Duodenal mucosa (tissue), 2 donors: ENCODE results near the gene HCRTR1.

Experiments
- H3K27ac ChIP-seq: one replicate; pipeline ENCODE4 v1.7.0; 2013; ENCODE audit warnings: low read depth, low read length
- H3K27me3 ChIP-seq, 2 donors: one replicate each; pipeline ENCODE4 v1.7.0; 2013; ENCODE audit warnings: low read length in 2 of 2, control low read depth in 1 of 2; ENCODE audit not compliant: insufficient read depth in 2 of 2, control insufficient read depth in 1 of 2
- H3K36me3 ChIP-seq, 2 donors: one replicate each; pipeline ENCODE4 v1.7.0; 2013; ENCODE audit warnings: low read length in 2 of 2, control low read depth in 1 of 2; ENCODE audit not compliant: insufficient read depth in 2 of 2, control insufficient read depth in 1 of 2
- H3K4me1 ChIP-seq, 2 donors: one replicate each; pipeline ENCODE4 v1.7.0; 2013; ENCODE audit warnings: low read length in 2 of 2, control low read depth in 1 of 2; ENCODE audit not compliant: insufficient read depth in 2 of 2, control insufficient read depth in 1 of 2
- H3K4me3 ChIP-seq, 2 donors: one replicate each; pipeline ENCODE4 v1.7.0; 2013; ENCODE audit warnings: low read length in 2 of 2, low read depth in 1 of 2
- H3K9ac ChIP-seq, 2 donors: one replicate each; pipeline ENCODE4 v1.7.0; 2013; ENCODE audit warnings: low read length in 2 of 2, low read depth in 1 of 2
- H3K9me3 ChIP-seq, 2 donors: one replicate each; pipeline ENCODE4 v1.7.0; 2013; ENCODE audit warnings: low read length in 2 of 2, control low read depth in 1 of 2; ENCODE audit not compliant: control insufficient read depth in 1 of 2

Gene HCRTR1

DNA sequence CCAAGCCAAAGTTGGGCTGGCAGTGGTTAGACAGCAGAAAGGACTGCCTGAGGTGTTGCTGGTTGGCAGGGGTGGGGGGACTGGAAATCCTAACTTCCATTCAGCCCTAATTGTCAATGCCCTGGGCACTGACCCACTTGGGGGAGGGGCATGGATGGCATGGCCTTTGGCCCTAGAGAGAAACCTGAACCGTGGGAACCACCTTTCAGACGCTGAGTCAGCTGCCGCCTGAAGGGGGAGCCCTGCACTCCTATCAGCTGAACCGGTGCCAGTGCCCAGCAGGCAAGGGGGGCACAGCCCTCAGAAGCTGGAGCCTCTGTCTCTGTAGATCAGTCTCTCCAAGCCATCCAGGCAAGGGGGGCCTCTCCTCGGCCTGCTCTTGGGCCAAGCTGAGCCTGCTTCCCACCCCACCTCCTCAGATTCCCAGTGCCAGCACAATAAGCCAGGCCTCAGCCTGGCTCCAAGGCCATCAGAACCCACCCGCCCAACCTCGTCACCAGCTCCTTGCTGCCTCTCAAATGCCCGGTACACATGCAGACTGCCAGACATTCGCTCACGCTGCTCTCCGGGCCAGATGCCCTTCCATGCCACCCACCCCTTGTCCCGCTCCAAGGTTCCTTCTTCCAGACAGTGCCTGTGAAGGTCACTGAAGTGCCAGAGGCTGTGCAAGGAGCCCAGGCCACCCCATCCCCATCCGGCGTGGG is 29.6 kb upstream of the HCRTR1 start:
- H3K4me1 ChIP-seq = peaks cover 24 to 25% of the 10 kb centered on the region in 2 donors
- H3K27me3 ChIP-seq = no peaks in the 10 kb centered on the region
- H3K9me3 ChIP-seq = no peaks in the 10 kb centered on the region
- peak overlapping the region in 1 of 2 donors; percentile 42 for H3K4me3 ChIP-seq
- peak overlapping the region in 1 of 2 donors; percentile 54 for H3K9ac ChIP-seq
- H3K36me3 ChIP-seq = peaks cover 11 to 27% of the 10 kb centered on the region in 2 donors
- H3K27ac ChIP-seq = peak overlapping the region; percentile 26

DNA sequence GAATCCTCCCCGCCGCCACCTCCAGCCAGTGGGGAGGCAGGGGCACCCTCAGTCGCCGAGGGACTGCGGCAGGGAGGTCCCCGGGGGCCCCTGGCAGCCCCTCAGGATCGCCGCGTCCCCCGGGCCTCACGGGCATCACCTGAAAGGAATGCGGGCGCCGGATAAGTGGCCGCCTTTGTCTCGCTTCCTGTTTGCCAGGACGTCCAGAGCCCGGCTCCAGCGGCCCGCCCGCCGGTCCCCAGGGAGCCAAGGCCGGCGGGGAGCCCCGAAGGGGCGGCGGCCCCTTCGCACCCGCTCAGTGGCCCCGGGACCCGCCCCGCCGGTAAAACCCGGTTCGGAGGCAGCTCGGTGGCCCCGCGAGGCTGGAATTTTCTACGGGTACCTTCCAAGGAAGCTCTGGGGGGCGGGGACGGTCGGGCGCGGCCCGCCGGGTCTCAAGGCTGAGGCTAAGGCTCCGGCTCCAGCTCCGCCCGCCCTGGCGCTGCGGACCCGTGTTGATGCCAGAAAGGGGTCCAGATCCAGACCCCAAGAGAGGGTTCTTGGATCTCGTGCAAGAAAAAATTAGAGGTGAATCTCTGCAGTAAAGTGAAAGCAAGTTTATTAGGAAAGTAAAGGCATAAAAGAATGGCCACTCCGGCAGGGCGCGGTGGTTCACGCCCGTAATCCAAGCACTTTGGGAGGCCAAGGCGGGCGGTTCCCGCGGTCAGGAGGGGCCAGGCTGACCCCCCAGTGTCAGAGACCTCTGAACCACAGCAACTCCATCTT is 28.6 kb upstream of the HCRTR1 start:
- H3K36me3 ChIP-seq = peaks cover under 1 to 17% of the 10 kb centered on the region in 2 donors
- H3K4me1 ChIP-seq = peaks cover 14 to 21% of the 10 kb centered on the region in 2 donors
- peak overlapping the region; percentile 49 to 54 for H3K9ac ChIP-seq
- H3K27me3 ChIP-seq = no peaks in the 10 kb centered on the region
- peak overlapping the region; percentile 48 to 50 for H3K4me3 ChIP-seq
- H3K9me3 ChIP-seq = no peaks in the 10 kb centered on the region
- H3K27ac ChIP-seq = peak overlapping the region; percentile 42

DNA sequence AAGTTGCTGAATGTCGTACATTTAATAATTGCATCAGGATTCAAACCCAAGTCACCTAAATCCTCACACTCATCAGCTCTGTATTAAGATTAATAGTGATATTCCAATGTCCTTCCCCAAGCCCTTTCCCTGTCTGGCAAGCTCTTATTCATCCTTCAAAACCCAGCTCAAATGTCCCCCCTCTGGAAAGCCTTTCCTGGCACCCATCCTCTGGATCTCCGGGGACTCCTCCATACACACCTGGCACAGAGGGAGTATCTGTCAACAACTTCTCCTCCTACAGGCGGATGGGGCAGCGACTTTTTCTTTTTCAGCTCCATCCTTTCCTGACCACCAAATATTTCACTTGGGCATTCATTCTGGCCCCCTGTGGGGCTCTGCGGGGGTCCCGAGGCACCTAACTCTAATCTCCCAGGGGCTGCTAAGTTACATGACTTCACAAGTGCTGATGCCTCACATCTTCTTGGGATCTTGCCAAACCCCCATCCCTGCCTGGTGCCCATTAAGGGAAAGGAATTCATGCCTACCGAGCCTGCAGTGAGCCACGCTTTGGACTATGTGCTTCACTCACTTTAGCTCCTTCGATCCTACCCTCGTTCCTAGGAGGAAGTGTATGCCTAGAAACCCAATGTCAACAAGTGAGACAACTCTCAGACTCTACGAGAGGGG is 25.9 kb upstream of the HCRTR1 start:
- no peaks in the 10 kb centered on the region for H3K27me3 ChIP-seq
- no peaks in the 10 kb centered on the region for H3K9me3 ChIP-seq
- H3K9ac ChIP-seq = no peak overlapping the region
- H3K4me3 ChIP-seq = no peak overlapping the region
- H3K27ac ChIP-seq = no peak overlapping the region
- no peaks in the 10 kb centered on the region for H3K36me3 ChIP-seq
- H3K4me1 ChIP-seq = peaks cover 12 to 16% of the 10 kb centered on the region in 2 donors

DNA sequence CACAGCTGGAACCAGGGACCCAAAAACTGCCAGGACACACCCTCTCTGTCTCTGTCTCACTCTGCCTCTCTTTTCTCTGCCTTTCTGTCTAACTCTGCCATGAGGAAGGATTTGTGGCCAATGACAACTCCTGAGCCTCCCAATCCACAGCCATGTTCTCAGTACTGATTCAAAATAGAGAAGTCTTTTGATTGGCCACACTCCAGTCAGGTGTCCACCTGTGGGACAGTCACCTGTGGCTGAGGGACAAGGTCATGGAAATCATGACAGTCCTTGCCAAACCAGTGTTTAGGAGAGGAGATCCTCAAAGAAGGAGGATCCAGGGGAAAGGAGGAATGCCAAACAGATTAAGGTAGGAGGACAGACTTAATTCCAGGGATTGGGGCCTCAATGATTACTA is 25.4 kb upstream of the HCRTR1 start:
- H3K27ac ChIP-seq = no peak overlapping the region
- no peak overlapping the region for H3K4me3 ChIP-seq
- no peak overlapping the region for H3K9ac ChIP-seq
- H3K4me1 ChIP-seq = peaks cover 12 to 16% of the 10 kb centered on the region in 2 donors
- no peaks in the 10 kb centered on the region for H3K36me3 ChIP-seq
- no peaks in the 10 kb centered on the region for H3K9me3 ChIP-seq
- no peaks in the 10 kb centered on the region for H3K27me3 ChIP-seq

DNA sequence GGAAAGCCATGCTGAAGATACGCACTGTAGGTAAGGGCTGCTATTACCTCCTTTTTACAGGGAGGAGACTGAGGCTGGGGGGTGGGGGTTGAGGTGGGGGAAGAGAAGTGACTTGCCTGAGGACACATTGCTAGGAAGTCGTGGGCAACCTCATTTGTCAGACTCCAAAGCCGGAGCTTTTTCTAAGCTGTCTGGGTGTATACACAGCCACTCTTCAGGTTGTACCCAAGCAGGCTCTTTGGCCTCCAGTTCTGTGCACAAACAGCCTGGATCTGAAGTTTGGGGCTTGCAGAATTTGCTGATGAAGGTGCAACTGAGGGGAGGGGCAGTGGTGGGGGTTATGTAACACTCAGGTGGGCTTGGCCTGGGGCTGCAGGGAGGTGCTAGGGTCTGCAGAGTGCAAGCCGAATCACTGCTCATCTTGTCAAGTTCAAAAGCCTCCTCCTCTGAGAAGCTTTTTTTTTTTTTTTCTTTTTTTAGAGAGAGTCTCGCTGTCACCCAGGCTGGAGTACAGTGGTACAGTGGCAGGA is 24.3 kb upstream of the HCRTR1 start:
- Histone ChIP-seq H3K9me3 (no peaks in the 10 kb centered on the region), H3K27me3 (no peaks in the 10 kb centered on the region), H3K4me3 (no peak overlapping the region), H3K36me3 (no peaks in the 10 kb centered on the region), H3K4me1 (peaks cover 4 to 9% of the 10 kb centered on the region in 2 donors), H3K9ac (no peak overlapping the region), H3K27ac (no peak overlapping the region)

DNA sequence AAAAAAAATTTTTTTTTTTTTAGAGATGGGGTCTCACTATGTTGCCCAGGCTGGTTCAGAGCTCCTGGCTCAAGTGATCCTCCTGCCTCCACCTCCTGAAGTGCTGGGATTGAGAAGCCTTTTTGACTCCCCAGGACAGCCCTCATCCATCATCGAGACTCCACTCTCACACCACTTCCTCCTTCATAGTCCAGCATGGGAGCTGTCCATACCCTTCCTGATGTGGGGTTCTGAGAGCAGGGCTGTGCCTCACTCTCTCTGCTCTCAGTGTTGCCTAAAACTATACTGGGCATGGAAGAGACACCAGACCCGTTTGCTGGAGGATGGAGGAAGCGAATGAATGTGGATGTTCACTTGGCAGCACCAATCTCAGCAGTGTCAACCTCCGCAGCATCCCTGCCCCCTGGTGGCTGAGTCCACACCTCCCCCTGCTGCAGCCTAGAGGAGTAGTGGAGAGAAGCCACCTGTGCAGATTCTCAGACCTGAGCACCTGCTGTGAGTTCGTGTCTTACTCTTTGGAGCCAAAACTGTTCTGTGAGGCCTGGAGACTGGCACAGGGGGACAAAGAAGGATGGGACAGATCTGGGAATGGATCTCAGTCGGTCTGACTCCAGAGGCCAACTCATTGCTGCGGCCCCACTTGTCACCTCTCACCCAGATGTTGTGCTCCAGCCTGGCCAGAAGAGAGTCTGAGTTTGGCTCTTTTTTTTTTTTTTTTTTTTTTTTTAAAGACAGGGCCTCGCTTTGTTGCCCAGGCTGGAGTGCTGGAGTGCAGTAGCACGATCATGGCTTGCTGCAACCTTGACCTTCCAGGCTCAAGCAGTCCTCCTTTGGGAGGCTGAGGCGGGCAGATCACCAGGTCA is 23.5 kb upstream of the HCRTR1 start:
- Histone ChIP-seq H3K9ac (no peak overlapping the region), H3K27me3 (no peaks in the 10 kb centered on the region), H3K4me3 (no peak overlapping the region), H3K4me1 (peaks cover 0 to 5% of the 10 kb centered on the region in 2 donors), H3K9me3 (no peaks in the 10 kb centered on the region), H3K36me3 (no peaks in the 10 kb centered on the region), H3K27ac (no peak overlapping the region)

DNA sequence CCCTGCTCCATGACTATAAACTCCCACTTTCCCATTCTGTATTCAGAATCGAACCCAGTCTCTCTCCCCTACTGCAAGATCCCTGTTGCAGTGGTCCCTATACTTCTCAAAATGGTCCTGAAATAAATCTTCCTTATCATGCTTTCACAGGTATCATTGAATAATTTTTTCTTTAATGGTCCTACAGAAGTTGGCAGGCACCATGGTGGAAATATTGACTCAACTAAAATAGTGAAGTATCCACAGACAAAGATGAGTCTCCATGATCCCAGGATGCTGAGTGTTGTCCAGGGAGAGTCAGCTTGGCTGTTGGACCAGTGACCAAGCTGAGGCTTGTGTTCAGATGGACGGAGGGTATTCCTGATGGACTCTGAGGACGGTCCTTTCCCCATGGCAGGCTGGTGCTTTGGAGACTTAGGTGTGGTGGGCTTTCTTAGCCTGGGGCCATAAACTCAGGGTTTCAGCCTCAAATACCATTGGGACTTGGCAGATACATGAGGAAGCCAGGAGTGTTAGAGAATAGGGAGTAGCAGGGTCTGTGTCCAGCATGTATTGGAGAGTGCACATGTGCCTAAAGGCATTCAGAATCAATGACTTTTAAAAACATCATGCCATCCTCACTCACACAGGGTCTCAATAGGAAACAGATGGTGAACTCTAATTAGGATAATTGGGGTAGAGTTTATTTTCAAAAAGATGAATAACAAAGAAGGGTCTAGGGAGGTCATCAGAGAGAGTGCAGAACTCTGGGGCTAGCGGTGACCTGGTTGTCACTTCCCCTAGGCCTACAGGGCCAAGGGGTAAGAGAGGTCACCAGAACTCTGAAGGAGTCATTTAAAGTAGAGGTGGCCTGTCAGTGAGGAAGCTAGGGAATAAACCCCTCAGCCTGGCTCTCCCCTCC is 21.4 kb upstream of the HCRTR1 start:
- Histone ChIP-seq H3K4me1 (peaks cover 0 to 5% of the 10 kb centered on the region in 2 donors), H3K27ac (no peak overlapping the region)

DNA sequence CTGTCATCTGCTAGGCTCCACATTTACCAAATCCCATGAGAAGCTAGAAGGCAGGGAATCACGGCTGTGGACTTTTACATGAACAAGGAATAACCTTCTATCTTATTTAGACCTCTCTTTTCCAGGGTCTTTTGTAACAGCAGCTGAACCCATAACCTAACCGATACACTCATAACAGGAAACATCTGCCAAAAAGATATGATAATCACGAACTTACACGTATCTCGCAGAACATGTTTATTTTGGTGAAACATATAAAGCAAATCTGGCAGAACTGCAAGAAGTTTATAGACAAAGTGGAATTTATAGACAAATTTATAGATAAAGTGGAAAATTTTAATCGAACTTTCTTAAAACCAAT is 20.8 kb upstream of the HCRTR1 start:
- no peaks in the 10 kb centered on the region for H3K36me3 ChIP-seq
- no peak overlapping the region for H3K27ac ChIP-seq
- H3K27me3 ChIP-seq = no peaks in the 10 kb centered on the region
- no peak overlapping the region for H3K4me3 ChIP-seq
- H3K9me3 ChIP-seq = no peaks in the 10 kb centered on the region
- no peak overlapping the region for H3K9ac ChIP-seq
- H3K4me1 ChIP-seq = peaks cover 0 to 5% of the 10 kb centered on the region in 2 donors

More for the DNA sequence above, 21.4 kb upstream of the HCRTR1 start:
- Histone ChIP-seq H3K27me3 (no peaks in the 10 kb centered on the region), H3K9ac (no peak overlapping the region), H3K9me3 (no peaks in the 10 kb centered on the region), H3K36me3 (no peaks in the 10 kb centered on the region), H3K4me3 (no peak overlapping the region)

GRCh38 chr1:31598980-31599379 is 18.5 kb upstream of the HCRTR1 start:
- H3K4me3 ChIP-seq = no peak overlapping the region
- H3K4me1 ChIP-seq = peaks cover 0 to 2% of the 10 kb centered on the region in 2 donors
- no peaks in the 10 kb centered on the region for H3K9me3 ChIP-seq
- no peak overlapping the region for H3K9ac ChIP-seq
- H3K36me3 ChIP-seq = no peaks in the 10 kb centered on the region
- H3K27ac ChIP-seq = no peak overlapping the region
- no peaks in the 10 kb centered on the region for H3K27me3 ChIP-seq
